ENCODE results near the gene HLA-DPB1. TPM values are rescaled to one million over a fixed set of nuclear protein-coding genes. Genes with fewer than 3 reads are reported as not detected.

The HLA-DPB1 gene
- total RNA-seq, 1 donor from 2014 or later: 138 TPM

GRCh38 chr6:33069021-33069738 lies 6.6 kb upstream of the HLA-DPB1 start:
- ATAC-seq (no peak), DNase-seq (ENCODE audit: low spot score) (no peak)
- intact Hi-C loops (cut with DNase I): no loop called here

DNA sequence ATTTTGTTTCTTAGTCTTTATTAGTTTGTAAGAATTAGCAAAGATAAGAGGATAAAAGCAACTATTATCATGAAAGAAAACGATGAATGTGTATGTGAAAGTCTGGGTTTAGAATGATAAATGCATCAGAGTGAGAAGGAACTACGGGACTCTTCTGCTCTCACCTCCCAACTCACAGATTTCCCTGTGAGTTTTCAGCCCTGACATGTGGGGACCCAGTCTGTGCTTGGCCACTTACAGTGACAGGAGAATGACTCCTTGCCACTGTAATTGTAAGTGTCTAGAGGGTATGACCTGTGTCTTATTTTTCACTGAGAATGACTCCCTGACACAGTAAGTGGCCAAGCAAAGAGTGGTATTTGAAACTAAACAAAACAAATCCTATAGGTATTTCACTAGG lies 4.9 kb upstream of the HLA-DPB1 start:
- DNase-seq (ENCODE audit: low spot score): no peak
- intact Hi-C loops (cut with DNase I): no loop called here
- ATAC-seq: no peak

GRCh38 chr6:33071569-33071968 lies 4.2 kb upstream of the HLA-DPB1 start:
- intact Hi-C loops (cut with DNase I): no loop called here
- ATAC-seq (no peak), DNase-seq (ENCODE audit: low spot score) (no peak)

- DNase-seq (ENCODE audit: low spot score) (no peak), ATAC-seq (no peak)
- intact Hi-C loops (cut with DNase I): no loop called here
Observed at GRCh38 chr6:33072508-33073100, 3.2 kb upstream of the HLA-DPB1 start.

DNA sequence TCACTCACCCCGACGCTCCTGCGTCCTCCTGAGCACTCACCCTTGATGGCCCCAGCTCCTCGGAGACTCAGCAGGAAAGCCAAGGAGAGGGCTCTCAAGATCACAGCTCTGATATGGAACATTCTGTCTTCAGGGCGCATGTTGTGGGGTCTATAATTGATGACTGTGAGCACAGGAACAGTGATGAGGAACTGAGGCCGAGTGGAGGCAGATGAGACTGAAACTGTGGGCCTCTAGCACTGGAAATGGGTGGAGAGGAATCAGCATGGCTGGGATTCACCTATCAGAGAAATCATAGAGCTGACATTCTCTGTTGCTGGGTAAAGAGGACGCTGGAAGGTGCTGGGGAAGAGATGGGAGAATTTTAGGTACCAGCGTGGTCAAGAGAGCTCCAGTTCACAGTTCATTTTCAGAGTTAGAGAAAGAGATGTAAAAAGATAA lies 2.3 kb upstream of the HLA-DPB1 start, which contains the start of gene HLA-DPA1:
Gene HLA-DPA1, minus strand, starts transcription at position 219 of the 441 bp plus-strand sequence.
- no peak for DNase-seq (ENCODE audit: low spot score)
- peak; percentile 83 for ATAC-seq
- intact Hi-C loops (cut with DNase I): no loop called here

DNA sequence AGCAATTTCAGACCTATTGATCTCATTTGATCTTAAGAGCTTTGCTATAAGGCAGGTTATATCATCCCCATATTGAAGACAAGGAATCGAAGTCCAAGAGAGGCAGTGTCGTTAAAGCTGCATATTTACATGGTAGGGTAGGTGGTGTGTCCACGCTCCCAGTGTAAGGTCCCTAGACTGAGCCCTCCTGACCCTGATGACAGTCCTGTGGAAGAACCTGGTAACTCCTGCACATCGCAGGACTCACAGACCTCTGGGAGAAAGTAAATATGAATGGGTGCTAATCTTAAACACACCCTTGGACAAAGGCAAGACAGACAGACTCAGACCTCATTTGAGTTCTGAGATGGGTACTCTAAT lies 602 bp upstream of the HLA-DPB1 start:
- intact Hi-C loops (cut with DNase I): no loop called here
- no peak for DNase-seq (ENCODE audit: low spot score)
- no peak for ATAC-seq

- DNase-seq (ENCODE audit: low spot score): no peak
- intact Hi-C loops (cut with DNase I): no loop called here
- no peak for ATAC-seq
Observed at GRCh38 chr6:33076406-33076934, 680 bp downstream of the HLA-DPB1 start.

DNA sequence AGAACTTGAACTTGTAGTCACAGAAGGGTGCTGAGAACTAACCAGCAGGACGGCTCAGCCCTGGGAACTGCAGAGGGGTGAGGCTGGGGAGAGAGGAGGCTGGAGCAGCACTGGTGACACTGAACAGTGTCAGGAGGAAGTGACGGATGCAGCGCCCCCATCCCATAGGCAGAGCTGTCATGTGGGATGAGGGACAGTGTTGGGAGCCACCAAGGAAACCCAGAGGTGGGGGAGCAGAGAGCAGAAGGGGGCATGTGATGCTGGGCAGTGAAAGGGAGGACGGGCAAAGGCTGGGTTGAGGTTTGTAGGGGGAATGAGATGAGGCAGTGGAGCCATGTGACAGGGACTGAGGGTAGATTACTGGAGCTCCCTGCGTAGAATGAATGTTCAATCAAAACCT lies 2.1 kb downstream of the HLA-DPB1 start:
- DNase-seq (ENCODE audit: low spot score) (no peak), ATAC-seq (no peak)
- intact Hi-C loops (cut with DNase I): no loop called here

- no peak for DNase-seq (ENCODE audit: low spot score)
- intact Hi-C loops (cut with DNase I): no loop called here
- no peak for ATAC-seq
Observed at GRCh38 chr6:33078442-33078841, 2.7 kb downstream of the HLA-DPB1 start.

DNA sequence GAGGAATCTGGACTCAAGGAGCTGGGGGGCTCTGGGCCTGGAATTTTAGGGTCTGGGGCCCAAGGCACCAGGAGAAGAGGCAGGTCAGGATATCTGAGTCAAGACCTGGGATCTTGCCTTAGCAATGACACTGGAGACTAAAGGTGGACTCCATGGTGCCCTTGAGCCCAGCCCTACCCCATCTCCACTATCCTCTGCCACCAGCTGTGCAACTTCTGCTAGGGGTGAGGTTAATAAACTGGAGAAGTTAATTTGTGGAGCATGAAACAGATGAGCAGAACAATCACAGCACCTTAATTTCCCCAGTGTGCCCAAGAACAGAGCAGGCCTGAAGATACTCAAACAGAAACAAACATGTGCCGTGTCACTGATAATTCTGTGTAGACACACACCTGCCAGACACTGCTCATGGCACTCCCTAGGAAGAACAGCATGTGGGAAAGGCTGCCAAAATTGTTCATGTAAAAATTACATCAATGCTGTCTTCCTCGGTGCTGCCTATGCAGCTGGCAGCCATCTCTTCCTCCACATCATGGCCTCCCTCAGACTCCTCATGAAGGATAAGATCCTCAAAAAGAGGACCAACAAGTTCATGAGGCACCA lies 3.2 kb downstream of the HLA-DPB1 start:
- intact Hi-C loops (cut with DNase I): no loop called here
- DNase-seq (ENCODE audit: low spot score): no peak
- ATAC-seq: no peak

DNA sequence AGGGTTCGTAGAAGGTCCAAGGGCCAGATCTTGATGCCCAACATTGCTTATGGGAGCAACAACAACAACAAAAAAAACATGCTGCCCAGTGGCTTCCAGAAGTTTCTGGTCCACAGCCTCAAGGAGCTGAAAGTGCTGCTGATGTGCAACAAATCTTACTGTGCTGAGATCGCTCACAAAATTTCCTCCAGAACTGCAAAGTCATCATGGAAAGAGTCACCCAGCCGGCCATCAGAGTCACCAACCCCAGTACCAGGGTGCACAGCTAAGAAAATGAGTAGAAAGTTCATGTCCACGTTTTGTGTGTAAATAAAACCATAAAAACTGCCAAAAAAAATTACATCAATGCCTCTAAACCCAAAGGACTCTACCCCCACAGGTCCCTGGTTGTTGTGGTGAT lies 3.8 kb downstream of the HLA-DPB1 start:
- no peak for DNase-seq (ENCODE audit: low spot score)
- intact Hi-C loops (cut with DNase I): no loop called here
- ATAC-seq: no peak

DNA sequence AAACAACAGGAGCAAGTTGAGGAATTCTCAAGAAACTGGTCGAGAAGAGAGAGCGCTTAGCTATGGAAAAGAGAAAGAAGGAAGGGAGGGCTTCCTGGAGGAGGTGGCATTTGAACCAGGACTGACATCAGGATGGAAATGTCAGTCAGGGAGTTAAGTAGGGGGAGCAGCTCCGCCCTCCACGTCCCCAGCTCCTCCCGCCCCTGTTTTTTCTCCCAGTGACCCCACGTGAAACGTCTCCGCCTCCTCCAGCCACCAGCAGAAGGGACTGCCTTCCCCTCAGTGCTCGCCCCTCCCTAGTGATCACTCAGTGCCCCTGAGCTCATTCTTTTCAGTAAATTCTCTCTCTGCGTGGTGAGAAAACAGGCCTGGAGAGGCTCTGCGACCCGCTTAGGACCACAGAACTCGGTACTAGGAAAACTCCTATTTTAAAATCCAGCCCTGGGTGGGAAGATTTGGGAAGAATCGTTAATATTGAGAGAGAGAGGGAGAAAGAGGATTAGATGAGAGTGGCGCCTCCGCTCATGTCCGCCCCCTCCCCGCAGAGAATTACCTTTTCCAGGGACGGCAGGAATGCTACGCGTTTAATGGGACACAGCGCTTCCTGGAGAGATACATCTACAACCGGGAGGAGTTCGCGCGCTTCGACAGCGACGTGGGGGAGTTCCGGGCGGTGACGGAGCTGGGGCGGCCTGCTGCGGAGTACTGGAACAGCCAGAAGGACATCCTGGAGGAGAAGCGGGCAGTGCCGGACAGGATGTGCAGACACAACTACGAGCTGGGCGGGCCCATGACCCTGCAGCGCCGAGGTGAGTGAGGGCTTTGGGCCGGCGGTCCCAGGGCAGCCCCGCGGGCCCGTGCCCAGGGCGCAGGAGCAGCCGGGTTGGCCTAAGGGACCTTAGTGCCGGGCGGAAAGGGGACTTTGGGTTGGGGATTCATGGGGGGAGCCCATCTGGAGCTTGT lies 4.6 kb downstream of the HLA-DPB1 start:
- peak; percentile 81 for DNase-seq (ENCODE audit: low spot score)
- ATAC-seq: peak; percentile 92
- intact Hi-C loops (cut with DNase I): loop anchor here (5.0 kb wide), 1 partner anchor 68 kb away; no protein-coding TSS in a partner anchor

DNA sequence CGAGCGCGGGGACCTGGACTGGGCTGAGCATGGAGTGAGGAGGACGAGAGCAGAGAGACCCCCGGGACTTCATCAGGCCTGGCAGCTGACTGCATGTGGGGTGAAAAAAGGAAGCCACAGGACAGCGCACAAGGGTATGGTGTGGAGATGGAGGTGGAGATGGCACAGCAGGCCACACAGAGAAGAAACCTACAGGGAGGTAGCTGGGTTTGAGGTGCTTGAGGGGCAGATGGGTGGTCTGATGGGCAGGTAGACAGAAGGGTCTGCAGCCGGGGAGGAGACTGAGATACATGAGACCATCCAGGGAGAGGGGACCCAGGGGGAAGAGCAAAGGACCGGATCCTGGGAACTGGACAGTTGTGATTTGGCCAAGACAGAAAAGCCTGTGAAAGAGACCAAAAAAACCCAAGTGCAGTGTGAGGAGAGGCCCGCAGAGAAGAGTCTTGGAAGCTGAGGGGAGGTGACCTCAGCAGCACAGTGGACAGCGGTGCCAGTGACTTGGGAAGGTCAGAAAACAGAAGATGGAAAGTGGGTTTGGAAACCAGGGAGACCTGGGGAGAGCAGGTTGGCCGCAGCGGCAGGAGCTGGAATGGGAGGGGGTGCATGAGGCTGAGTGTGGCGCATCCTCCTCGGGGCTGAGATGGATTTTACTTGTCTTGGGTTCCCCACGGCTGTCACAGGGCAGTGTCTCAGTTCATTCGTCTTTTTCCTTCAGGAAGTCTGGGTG lies 5.5 kb downstream of the HLA-DPB1 start:
- DNase-seq (ENCODE audit: low spot score) (no peak), ATAC-seq (peak; percentile 22)
- intact Hi-C loops (cut with DNase I): loop anchor here (5.0 kb wide), 1 partner anchor 69 kb away; no protein-coding TSS in a partner anchor

- ATAC-seq: no peak
- DNase-seq (ENCODE audit: low spot score): no peak
- intact Hi-C loops (cut with DNase I): loop anchor here (5.0 kb wide), 1 partner anchor 70 kb away; no protein-coding TSS in a partner anchor
Observed at GRCh38 chr6:33082702-33083101, 6.9 kb downstream of the HLA-DPB1 start.

DNA sequence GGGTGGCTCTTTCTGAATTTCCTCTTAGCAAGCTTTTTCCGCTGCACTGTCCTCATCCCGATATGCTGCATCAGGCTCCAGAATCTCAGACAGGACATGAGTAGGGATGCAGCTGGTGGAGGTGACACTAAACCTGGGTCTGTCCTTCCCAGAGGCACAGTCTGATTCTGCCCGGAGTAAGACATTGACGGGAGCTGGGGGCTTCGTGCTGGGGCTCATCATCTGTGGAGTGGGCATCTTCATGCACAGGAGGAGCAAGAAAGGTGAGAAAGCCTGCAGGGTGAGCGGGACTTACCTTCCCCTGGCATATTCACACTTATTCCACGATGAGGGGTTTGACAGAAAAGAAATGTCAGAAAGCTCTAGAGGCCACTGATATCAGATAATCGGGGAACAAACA lies 9.8 kb downstream of the HLA-DPB1 start:
- ATAC-seq (no peak), DNase-seq (ENCODE audit: low spot score) (no peak)
- intact Hi-C loops (cut with DNase I): no loop called here

DNA sequence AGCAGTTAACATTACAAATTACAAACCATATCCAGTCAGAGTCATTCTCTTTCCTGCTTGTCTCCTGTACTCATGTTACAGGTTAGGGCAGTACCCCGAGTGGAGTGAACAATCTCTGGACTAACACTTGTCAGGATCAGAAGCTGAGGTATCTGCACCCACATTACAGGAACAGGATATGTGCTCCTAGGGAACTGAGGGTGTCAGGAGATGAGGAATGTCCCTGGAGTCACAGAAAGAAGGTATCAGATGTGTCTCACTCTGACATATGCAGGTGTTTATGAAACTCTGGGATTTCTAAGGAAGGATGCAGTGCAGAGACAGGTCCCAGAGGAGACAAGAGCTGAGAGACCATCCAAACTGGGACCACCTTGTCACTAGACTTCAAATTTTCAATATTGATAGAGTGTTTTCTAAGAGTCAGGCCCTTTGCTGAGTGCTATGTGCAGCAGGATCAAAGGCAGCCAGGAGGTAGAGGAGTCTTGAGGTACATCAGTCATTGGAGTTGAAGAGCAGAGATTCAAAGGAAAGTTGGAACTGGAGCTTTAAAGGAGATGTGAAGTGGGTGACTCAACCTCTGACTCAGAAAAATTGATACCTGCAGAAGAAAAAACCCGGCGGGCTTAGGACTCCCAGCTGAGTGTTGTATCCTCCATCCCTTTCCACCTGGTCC lies 12.6 kb downstream of the HLA-DPB1 start:
- DNase-seq (ENCODE audit: low spot score): no peak
- intact Hi-C loops (cut with DNase I): no loop called here
- ATAC-seq: no peak

GRCh38 chr6:33088931-33089620 lies 13.3 kb downstream of the HLA-DPB1 start:
- DNase-seq (ENCODE audit: low spot score): no peak
- intact Hi-C loops (cut with DNase I): no loop called here
- no peak for ATAC-seq
